ENCODE data around the gene THOC2.

The THOC2 gene

GRCh38 chrX:123563167-123563566 lies 169.7 kb downstream of the THOC2 start:
- DNase-seq = no peak

DNA sequence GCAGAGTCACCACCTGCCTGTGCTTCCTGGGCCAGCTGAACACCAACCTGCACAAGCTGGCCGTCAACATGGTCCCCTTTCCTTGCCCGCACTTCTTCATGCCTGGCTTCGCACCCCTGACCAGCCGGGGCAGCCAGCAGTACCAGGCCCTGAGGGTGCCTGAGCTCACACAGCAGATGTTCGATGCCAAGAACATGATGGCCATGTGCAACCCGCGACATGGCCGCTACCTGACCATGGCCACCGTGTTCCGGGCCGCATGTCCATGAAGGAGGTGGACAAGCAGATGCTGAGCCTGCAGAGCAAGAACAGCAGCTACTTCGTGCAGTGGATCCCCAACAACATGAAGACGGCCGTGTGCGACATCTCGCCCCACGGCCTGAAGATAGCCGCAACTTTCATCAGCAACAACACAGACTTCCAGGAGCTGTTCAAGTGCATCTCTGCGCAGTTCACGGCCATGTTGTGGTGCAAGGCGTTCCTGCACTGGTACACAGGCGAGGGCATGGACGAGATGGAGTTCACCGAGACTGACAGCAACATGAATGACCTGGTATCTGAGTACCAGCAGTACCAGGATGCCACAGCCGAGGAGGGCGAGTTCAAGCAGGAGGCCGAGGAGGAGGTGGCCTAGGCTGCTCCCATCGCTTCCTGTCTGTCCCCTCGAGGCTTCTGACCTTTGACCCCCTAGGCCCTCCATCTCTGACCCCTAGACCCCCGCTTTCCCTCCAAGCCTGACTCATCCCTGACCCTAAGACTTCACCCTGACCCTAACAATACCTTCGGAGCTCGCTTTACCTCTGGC lies 170.3 kb downstream of the THOC2 start:
- no peak for DNase-seq

DNA sequence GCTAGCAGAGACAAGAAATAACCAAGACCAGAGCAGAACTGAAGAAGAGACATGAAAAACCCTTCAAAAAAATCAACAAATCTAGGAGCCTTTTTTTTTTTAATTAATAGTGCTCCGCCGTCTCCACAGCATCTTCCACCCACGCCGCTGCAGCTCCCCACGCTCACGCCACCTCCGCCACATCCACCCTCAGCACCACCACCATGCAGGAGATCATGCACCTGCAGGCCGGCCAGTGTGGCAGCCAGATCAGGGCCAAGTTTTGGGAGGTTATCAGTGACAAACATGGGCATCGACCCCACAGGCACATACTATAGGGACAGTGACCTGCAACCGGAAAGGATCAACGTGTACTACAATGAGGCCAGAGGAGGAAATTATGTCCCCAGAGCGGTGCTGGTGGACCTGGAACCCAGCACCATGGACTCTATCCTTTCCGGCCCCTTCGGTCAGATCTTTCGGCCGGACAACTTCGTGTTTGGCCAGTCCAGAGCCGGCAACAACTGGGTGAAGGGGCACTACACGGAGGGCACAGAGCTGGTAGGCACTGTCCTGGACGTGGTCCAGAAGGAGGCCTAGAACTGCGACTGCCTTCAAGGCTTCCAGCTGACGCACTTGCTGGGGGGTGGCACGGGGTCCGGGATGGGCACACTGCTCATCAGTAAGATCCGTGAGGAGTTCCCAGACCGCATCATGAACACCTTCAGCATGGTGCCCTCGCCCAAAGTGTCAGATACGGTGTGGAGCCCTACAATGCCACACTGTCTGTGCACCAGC lies 171.2 kb downstream of the THOC2 start:
- no peak for DNase-seq

DNA sequence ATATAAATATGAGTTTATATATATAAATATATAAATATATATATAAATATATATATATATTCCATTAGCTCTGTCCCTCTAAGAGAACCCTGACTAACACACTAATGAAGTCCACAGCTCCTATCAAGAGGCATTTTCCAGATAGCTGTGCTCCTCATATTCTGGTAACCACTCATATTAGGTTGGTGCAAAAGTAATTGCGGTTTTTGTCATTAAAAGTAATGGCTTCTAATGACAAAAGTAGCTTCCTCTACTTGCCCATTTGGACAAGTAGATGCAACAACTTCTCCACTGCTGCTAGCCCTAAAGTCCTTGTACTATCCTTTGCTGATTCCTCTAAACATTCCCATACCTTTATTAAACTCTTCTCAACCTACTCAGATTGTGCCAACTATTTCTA lies 182.0 kb downstream of the THOC2 start:
- DNase-seq = no peak
